ENCODE results near the gene MAFB. TPM values are rescaled to one million over a fixed set of nuclear protein-coding genes. Genes with fewer than 3 reads are reported as not detected.

The MAFB gene
- total RNA-seq, 1 donor from 2014 or later: 1.9 TPM

DNA sequence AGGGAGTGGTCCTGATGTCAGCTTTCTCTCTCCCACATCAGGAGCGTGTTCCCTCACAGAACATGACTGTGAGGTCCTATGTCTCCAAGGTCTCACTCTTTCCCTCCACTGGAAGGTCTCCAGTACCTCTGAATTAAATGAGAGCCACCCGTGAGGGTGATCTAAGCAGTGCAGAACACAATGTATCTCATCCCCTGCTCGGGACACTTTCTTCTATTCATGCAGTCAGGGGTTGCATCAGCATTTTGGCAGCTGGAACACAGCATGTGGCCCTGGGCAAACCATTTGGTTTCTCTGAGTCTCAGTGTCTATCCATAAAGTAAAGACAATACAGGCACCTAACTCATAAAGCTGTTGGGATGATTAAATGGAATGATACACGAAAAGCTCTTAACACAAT is 34.2 kb downstream of the MAFB start:
- Mint-ChIP-seq H3K9me3 (peaks cover 3% of the 10 kb centered on the region), H3K36me3 (ENCODE audit: low read depth) (no peaks in the 10 kb centered on the region), H3K27me3 (ENCODE audit: low read depth) (peaks cover 6% of the 10 kb centered on the region), H3K4me1 (no peaks in the 10 kb centered on the region), H3K4me3 (no peak overlapping the region), H3K27ac (ENCODE audit: unreplicated experiment) (no peak overlapping the region)
- DNase-seq (ENCODE audit: low read depth, low spot score): no peak
- TF ChIP-seq, protein P1, sequence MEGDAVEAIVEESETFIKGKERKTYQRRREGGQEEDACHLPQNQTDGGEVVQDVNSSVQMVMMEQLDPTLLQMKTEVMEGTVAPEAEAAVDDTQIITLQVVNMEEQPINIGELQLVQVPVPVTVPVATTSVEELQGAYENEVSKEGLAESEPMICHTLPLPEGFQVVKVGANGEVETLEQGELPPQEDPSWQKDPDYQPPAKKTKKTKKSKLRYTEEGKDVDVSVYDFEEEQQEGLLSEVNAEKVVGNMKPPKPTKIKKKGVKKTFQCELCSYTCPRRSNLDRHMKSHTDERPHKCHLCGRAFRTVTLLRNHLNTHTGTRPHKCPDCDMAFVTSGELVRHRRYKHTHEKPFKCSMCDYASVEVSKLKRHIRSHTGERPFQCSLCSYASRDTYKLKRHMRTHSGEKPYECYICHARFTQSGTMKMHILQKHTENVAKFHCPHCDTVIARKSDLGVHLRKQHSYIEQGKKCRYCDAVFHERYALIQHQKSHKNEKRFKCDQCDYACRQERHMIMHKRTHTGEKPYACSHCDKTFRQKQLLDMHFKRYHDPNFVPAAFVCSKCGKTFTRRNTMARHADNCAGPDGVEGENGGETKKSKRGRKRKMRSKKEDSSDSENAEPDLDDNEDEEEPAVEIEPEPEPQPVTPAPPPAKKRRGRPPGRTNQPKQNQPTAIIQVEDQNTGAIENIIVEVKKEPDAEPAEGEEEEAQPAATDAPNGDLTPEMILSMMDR (conservative IDR thresholded peaks at IDR 0.05): no peak

GRCh38 chr20:40652441-40652987 is 36.5 kb downstream of the MAFB start:
- H3K27ac Mint-ChIP-seq (ENCODE audit: unreplicated experiment): no peak overlapping the region

GRCh38 chr20:40651151-40651550 is 37.9 kb downstream of the MAFB start:
- no peak overlapping the region for H3K27ac Mint-ChIP-seq (ENCODE audit: unreplicated experiment)

More at GRCh38 chr20:40652441-40652987, 36.5 kb downstream of the MAFB start:
- TF ChIP-seq, protein P1 (conservative IDR thresholded peaks at IDR 0.05): no peak
- DNase-seq (ENCODE audit: low read depth, low spot score): no peak
- H3K9me3 Mint-ChIP-seq: peaks cover 3% of the 10 kb centered on the region
- H3K36me3 Mint-ChIP-seq (ENCODE audit: low read depth): no peaks in the 10 kb centered on the region
- H3K4me3 Mint-ChIP-seq: no peak overlapping the region
- no peaks in the 10 kb centered on the region for H3K27me3 Mint-ChIP-seq (ENCODE audit: low read depth)
- H3K4me1 Mint-ChIP-seq: no peaks in the 10 kb centered on the region

DNA sequence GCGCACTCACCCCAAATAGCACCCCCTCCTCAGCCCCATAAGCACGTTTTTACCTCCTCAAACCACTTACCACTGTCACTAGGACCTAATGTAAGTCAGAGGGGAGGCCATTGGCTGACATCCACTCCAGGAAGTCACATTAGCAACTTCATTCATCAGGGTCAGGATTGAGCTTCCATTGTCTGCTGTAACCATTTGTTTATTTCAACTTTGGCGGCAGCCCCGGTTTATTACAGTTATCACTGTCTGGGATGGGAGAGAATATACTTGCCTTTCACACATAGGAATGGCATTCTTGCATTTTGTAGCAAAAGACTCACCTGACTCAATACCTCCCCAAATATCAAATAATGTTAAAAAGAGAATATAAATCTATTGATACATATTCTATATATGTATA is 38.3 kb downstream of the MAFB start:
- Mint-ChIP-seq H3K27ac (ENCODE audit: unreplicated experiment) (no peak overlapping the region), H3K4me3 (no peak overlapping the region), H3K27me3 (ENCODE audit: low read depth) (no peaks in the 10 kb centered on the region), H3K4me1 (peaks cover 5% of the 10 kb centered on the region), H3K36me3 (ENCODE audit: low read depth) (no peaks in the 10 kb centered on the region), H3K9me3 (peaks cover 3% of the 10 kb centered on the region)
- no peak for DNase-seq (ENCODE audit: low read depth, low spot score)
- TF ChIP-seq, protein P1 (conservative IDR thresholded peaks at IDR 0.05): no peak

More at GRCh38 chr20:40651151-40651550, 37.9 kb downstream of the MAFB start:
- Mint-ChIP-seq H3K4me3 (no peak overlapping the region), H3K36me3 (ENCODE audit: low read depth) (no peaks in the 10 kb centered on the region), H3K27me3 (ENCODE audit: low read depth) (no peaks in the 10 kb centered on the region), H3K4me1 (peaks cover 5% of the 10 kb centered on the region), H3K9me3 (peaks cover 3% of the 10 kb centered on the region)
- DNase-seq (ENCODE audit: low read depth, low spot score): no peak
- TF ChIP-seq, protein P1 (conservative IDR thresholded peaks at IDR 0.05): no peak

DNA sequence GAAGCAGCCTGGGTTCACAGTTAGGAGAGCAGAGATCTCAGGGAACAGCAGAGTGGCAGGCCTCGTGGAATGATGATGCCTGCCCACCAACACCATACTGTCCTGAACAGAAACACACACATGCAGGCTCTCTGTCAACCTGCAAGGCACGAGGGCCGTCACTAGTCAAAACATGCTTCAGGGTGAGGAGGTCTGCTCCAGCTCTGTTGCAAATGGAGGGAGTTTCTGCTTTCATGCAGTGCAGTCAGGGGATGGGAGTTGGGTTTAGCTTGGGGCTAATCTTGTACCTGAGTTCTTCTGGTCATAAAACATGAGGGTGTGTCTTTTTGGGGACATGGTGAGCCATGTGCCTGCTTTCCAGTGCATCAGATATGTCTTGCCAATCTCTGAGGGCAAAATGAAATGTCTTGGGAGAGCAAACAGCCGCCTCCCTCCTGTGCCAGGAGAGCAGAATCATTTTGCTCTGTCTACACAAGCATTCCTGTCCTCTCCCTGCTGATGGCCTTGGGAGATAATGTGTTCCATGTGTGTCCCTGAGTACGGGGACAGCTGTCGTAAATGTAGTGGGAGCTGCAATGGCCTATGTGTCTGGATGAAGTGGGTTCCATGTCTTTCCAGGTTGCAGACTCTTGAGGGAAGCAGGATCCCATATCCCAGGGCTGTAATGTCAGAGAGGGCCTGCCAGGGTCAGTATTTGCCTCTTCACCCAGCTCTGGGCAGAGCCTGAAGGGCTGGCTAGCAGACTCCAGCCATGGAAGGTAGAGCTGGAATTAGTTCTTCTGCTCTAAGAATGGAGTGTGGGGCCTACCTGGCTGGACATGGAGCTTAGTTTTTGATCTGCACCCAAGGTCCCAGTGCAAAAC is 40.6 kb downstream of the MAFB start:
- H3K4me3 Mint-ChIP-seq: no peak overlapping the region

More for the DNA sequence above, 40.6 kb downstream of the MAFB start:
- Mint-ChIP-seq H3K27me3 (ENCODE audit: low read depth) (no peaks in the 10 kb centered on the region), H3K4me1 (peaks cover 5% of the 10 kb centered on the region), H3K27ac (ENCODE audit: unreplicated experiment) (no peak overlapping the region), H3K36me3 (ENCODE audit: low read depth) (no peaks in the 10 kb centered on the region), H3K9me3 (no peaks in the 10 kb centered on the region)
- DNase-seq (ENCODE audit: low read depth, low spot score): no peak
- TF ChIP-seq, protein P1 (conservative IDR thresholded peaks at IDR 0.05): no peak
